ENCODE measurements around the gene JAK1. TPM values are rescaled to one million over a fixed set of nuclear protein-coding genes. Genes with fewer than 3 reads are reported as not detected.

Gene JAK1
- total and polyA plus RNA-seq, 8 donors: 15.5 to 89.8 (median 50.7) TPM

DNA sequence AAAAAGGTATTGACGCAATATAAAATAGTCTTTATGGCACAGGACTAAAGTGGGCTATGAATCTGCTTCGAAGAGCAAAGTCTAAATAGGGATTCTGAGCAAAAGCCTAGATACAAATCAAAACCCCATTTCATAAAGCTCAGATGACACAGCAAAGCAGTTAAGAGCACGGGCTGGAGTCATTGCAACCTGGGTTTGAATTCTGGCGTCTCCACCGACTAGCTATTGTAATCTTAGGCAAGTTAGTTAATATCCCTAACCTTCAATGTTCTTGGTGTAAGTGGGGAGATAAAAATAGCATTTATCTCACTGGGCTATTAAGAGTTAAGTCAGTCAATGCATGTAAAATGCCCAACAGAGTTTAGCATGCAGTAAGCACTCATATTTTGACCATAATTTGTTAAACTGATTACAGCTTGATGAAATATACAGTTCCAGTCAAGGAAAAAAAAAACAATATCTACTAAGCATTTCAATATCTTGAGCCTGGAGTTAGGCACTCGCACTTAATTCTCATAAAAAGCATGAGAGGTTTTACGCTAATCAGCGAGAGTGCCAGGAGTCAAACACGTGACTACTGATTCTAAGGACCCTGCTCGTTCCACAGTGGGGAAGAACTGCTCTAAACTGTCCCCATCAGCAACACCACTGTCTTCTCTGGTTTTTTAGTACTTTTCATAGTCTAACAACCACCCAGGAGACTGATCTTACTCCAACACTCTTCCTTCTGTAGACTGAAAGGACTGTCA is 75.5 kb downstream of the JAK1 start:
- TF ChIP-seq, protein P1, sequence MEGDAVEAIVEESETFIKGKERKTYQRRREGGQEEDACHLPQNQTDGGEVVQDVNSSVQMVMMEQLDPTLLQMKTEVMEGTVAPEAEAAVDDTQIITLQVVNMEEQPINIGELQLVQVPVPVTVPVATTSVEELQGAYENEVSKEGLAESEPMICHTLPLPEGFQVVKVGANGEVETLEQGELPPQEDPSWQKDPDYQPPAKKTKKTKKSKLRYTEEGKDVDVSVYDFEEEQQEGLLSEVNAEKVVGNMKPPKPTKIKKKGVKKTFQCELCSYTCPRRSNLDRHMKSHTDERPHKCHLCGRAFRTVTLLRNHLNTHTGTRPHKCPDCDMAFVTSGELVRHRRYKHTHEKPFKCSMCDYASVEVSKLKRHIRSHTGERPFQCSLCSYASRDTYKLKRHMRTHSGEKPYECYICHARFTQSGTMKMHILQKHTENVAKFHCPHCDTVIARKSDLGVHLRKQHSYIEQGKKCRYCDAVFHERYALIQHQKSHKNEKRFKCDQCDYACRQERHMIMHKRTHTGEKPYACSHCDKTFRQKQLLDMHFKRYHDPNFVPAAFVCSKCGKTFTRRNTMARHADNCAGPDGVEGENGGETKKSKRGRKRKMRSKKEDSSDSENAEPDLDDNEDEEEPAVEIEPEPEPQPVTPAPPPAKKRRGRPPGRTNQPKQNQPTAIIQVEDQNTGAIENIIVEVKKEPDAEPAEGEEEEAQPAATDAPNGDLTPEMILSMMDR (IDR thresholded peaks at IDR 0.05): no peak
- FAIRE-seq (no peak), ATAC-seq (peak in 3 of 4 donors; percentile 8 to 26 (median 15)), DNase-seq (no peak)
- intact Hi-C loops (cut with DNase I): no loop called here
- no peaks in the 10 kb centered on the region for H3K27me3 ChIP-seq
- H3K27ac ChIP-seq: peak overlapping the region in 1 of 4 donors; percentile 10
- H3K4me3 ChIP-seq: no peak overlapping the region
- WGBS, 2 donors: 49 to 59% methylated on average over 10 of the region's 10 CpGs
- peaks cover 5 to 42% (median 14%) of the 10 kb centered on the region in 3 donors for H3K4me1 ChIP-seq
- H3K9me3 ChIP-seq: no peaks in the 10 kb centered on the region
- H3K36me3 ChIP-seq: no peaks in the 10 kb centered on the region

DNA sequence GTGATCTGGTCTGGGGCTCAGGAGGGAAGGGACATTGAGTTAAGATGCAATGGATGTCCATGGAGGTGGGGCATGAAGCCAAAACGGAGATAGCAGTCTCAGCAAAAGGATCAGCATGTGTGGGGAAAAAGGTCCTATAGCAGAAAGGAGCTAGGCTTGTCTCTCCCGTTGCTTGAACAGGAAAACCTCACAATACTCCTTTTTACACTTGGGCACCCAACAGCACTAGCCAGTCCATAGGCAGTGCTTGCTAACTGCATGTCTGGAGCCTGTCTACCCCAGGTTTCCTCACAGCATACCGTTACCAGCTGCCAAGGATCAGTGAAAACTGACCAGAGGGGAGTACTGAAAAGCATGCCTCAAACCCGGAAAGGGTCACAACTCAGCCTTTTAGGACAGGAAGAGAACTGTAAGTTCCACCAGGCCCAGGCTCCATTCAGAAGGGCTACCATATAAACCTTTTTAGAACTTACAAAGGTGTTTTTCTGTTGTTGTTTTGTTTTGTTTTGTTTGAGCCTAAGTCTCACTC is 78.6 kb downstream of the JAK1 start:
- Histone ChIP-seq H3K36me3 (no peaks in the 10 kb centered on the region), H3K27me3 (no peaks in the 10 kb centered on the region), H3K4me3 (no peak overlapping the region), H3K9me3 (no peaks in the 10 kb centered on the region), H3K27ac (no peak overlapping the region), H3K4me1 (peaks cover 5 to 28% (median 11%) of the 10 kb centered on the region in 3 donors)
- ATAC-seq (no peak), DNase-seq (no peak), FAIRE-seq (no peak)
- TF ChIP-seq, protein P1 (IDR thresholded peaks at IDR 0.05): no peak
- WGBS, 2 donors: 87% methylated on average over 4 of the region's 4 CpGs
- intact Hi-C loops (cut with DNase I): no loop called here

DNA sequence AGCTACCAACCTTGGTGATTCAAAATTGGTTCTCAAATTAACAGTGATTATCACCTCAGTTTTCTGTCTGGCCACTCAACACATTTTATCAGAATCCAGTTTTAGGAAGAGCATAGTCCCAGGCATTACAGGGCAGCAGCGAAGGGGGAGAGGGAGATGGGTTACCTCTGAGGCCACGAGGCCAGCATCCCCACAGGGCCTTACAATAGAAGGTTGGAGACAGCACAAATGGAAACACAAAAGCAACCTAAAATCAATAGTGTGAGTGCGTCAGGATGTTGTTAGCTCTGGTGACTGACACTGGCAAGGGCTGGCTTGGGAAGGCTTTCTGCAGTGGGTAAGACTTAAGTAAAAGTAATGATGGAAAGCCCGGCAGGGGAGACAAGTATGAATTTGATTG is 79.5 kb downstream of the JAK1 start:
- H3K9me3 ChIP-seq: no peaks in the 10 kb centered on the region
- no peak for FAIRE-seq
- TF ChIP-seq, protein P1 (IDR thresholded peaks at IDR 0.05): no peak
- peaks cover 0 to 22% (median 8%) of the 10 kb centered on the region in 3 donors for H3K4me1 ChIP-seq
- H3K36me3 ChIP-seq: no peaks in the 10 kb centered on the region
- intact Hi-C loops (cut with DNase I): no loop called here
- 83 to 86% methylated on average over 4 of the region's 4 CpGs for WGBS, 2 donors
- no peaks in the 10 kb centered on the region for H3K27me3 ChIP-seq
- no peak for ATAC-seq
- no peak overlapping the region for H3K27ac ChIP-seq
- DNase-seq: no peak
- no peak overlapping the region for H3K4me3 ChIP-seq

DNA sequence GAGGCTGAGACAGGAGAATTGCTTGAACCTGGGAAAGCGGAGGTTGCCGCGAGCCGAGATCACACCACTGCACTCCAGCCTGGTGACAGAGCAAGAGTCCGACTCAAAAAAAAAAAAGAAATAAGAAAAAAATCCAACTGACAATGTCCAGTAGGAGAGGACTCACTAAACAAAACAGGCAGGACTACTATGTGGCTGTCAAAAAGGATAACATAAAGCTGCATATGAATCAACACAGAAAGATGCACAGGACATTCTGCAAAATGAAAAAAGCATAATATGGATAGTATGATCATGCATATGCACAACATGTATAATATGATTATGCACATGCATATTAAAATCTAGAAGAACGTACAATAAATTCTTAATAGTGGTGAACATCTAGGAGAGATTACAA is 80.7 kb downstream of the JAK1 start:
- intact Hi-C loops (cut with DNase I): no loop called here
- DNase-seq (no peak), ATAC-seq (no peak), FAIRE-seq (no peak)
- WGBS, 2 donors: 90 to 94% methylated on average over 6 of the region's 6 CpGs
- Histone ChIP-seq H3K9me3 (no peaks in the 10 kb centered on the region), H3K27ac (no peak overlapping the region), H3K27me3 (no peaks in the 10 kb centered on the region), H3K36me3 (no peaks in the 10 kb centered on the region), H3K4me1 (peaks cover 0 to 16% (median 8%) of the 10 kb centered on the region in 3 donors), H3K4me3 (no peak overlapping the region)
- TF ChIP-seq, protein P1 (IDR thresholded peaks at IDR 0.05): no peak

Data from pancreas (tissue), 10 donors.